Lung (tissue), 12 donors: ENCODE results near the gene NR6A1. TPM values are rescaled to one million over a fixed set of nuclear protein-coding genes. Genes with fewer than 3 reads are reported as not detected.

Experiments
- ATAC-seq: fragments of 200-7000 bp; cut with Tn5 transposase; one replicate; pipeline ENCODE4 v1.9.1; 2020; ENCODE audit warnings: moderate number of reproducible peaks; ENCODE audit not compliant: insufficient read depth, low FRiP score
- DNase-seq, 3 donors: peaks; one replicate each; pipeline ENCODE4 v3.0.0-alpha.2; 2013 to 2017
- H3K27ac ChIP-seq, 2 donors: one replicate each; pipeline ENCODE4 v1.5.1; 2013; ENCODE audit warnings: mild to moderate bottlenecking in 2 of 2, moderate library complexity in 2 of 2, control low read depth in 1 of 2, inconsistent platforms in 1 of 2, low read depth in 1 of 2, low read length in 1 of 2
- H3K27me3 ChIP-seq, 3 donors: one replicate each; pipeline ENCODE4 v1.5.1; 2013; ENCODE audit warnings: low read length in 2 of 3; ENCODE audit not compliant: control insufficient read depth in 3 of 3, insufficient read depth in 3 of 3
- H3K36me3 ChIP-seq, 4 donors: one replicate each; pipeline ENCODE4 v1.5.1; 2013; ENCODE audit warnings: low read length in 4 of 4, mild to moderate bottlenecking in 1 of 4, moderate library complexity in 1 of 4; ENCODE audit not compliant: control insufficient read depth in 4 of 4, insufficient read depth in 4 of 4
- H3K4me1 ChIP-seq, 5 donors: one replicate each; pipeline ENCODE4 v1.5.1; 2013; ENCODE audit warnings: low read length in 5 of 5, mild to moderate bottlenecking in 2 of 5, moderate library complexity in 1 of 5; ENCODE audit not compliant: control insufficient read depth in 5 of 5, insufficient read depth in 5 of 5
- H3K4me3 ChIP-seq: one replicate; pipeline ENCODE4 v1.5.1; 2013; ENCODE audit warnings: mild to moderate bottlenecking, control low read depth, moderate library complexity
- H3K9ac ChIP-seq, 2 donors: one replicate each; pipeline ENCODE4 v1.5.1; 2013; ENCODE audit warnings: low read length in 2 of 2, control low read depth in 1 of 2; ENCODE audit not compliant: insufficient read depth in 1 of 2
- H3K9me3 ChIP-seq, 4 donors: one replicate each; pipeline ENCODE4 v1.5.1; 2013; ENCODE audit warnings: low read length in 3 of 4, mild to moderate bottlenecking in 1 of 4, moderate library complexity in 1 of 4; ENCODE audit not compliant: control insufficient read depth in 4 of 4, insufficient read depth in 3 of 4
- WGBS, 2 donors: extraction: QIAGEN DNeasy Blood & Tissue Kit; methylation state at CpG; one replicate each; pipeline ENCODE4 v1.1.7; 2013; 5-methylcytosine and 5-hydroxymethylcytosine counted together
- polyA plus RNA-seq, 2 donors: library from polyadenylated mRNA; stranded (reverse); fragments of 200-250 nt; gene quantifications; one replicate each; pipeline ENCODE4 v1.2.1, GENCODE V29; 2013
- total RNA-seq, 2 donors: library from RNA; depleted of rRNA in 1 of 2; stranded (reverse); fragments of >200 nt in 1 of 2; gene quantifications; one replicate each; pipeline ENCODE4 v1.2.1, GENCODE V29; 2014 to 2021
- TF ChIP-seq, protein P1 (sequence below): IDR thresholded peaks from 2 replicates; pipeline ENCODE4 v1.5.1; 2012; ENCODE audit warnings: mild to moderate bottlenecking; ENCODE audit errors: control extremely low read depth, extremely low read depth
- donor health status: control.
- donor health status: control.
- donor health status: Bipolar disorder and iron deficiency.
- donor health status: healthy.
- donor health status: DM: yes; HTN: yes; CAD: no.

NR6A1 gene
- total and polyA plus RNA-seq, 4 donors: 0.94 to 4.0 (median 2.4) TPM

DNA sequence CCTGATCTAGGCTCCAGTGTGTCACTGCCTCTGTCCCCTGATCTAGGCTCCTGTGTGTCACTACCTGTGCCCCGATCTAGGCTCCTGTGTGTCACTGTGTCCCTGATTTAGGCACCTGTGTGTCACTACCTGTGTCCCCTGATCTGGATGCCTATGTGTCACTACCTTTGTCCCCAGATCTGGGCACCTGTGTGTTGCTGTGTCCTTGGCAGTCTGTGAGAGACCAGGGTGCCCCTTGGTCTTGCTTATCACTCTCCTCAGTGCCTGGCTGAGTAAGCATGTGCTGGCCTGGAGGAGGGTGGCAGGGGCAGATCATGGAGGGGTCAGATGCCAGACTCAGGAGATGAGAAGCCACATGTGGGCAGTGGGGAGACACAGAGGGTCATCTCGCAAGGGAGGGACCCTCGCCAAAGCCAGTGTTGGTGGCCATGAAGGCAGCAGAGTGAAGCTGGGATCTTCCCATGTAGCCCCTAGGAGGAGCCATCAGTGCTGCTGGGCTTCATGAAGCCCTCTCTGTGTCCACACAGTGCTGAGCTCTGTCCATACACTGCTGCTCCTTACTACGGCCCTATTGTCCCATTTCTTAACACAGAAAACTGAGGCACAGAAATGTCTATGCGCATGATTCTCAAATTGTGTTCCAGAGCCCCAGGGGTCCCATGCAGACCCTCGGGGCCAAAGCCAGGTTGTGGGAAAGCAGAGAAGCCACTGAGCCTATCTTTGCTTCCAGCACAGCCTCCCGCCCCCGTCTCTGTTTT, 21.3 kb upstream of the NR6A1 start:
- Histone ChIP-seq H3K9me3 (no peaks in the 10 kb centered on the region), H3K36me3 (peaks cover 0 to 9% (median 0%) of the 10 kb centered on the region in 4 donors), H3K9ac (no peak overlapping the region), H3K4me3 (no peak overlapping the region), H3K27me3 (no peaks in the 10 kb centered on the region), H3K27ac (peak overlapping the region in 1 of 2 donors; percentile 75), H3K4me1 (peaks cover 0 to 32% (median 20%) of the 10 kb centered on the region in 5 donors)
- no peak for ATAC-seq
- TF ChIP-seq, protein P1, sequence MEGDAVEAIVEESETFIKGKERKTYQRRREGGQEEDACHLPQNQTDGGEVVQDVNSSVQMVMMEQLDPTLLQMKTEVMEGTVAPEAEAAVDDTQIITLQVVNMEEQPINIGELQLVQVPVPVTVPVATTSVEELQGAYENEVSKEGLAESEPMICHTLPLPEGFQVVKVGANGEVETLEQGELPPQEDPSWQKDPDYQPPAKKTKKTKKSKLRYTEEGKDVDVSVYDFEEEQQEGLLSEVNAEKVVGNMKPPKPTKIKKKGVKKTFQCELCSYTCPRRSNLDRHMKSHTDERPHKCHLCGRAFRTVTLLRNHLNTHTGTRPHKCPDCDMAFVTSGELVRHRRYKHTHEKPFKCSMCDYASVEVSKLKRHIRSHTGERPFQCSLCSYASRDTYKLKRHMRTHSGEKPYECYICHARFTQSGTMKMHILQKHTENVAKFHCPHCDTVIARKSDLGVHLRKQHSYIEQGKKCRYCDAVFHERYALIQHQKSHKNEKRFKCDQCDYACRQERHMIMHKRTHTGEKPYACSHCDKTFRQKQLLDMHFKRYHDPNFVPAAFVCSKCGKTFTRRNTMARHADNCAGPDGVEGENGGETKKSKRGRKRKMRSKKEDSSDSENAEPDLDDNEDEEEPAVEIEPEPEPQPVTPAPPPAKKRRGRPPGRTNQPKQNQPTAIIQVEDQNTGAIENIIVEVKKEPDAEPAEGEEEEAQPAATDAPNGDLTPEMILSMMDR: no peak
- WGBS, 2 donors: 81 to 85% methylated on average over 8 of the region's 8 CpGs
- no peak for DNase-seq

GRCh38 chr9:124790801-124791505, 19.8 kb upstream of the NR6A1 start:
- Histone ChIP-seq H3K4me1 (peaks cover 0 to 21% (median 18%) of the 10 kb centered on the region in 5 donors), H3K36me3 (peaks cover 0 to 16% (median under 1%) of the 10 kb centered on the region in 4 donors), H3K9ac (no peak overlapping the region), H3K4me3 (no peak overlapping the region), H3K27me3 (no peaks in the 10 kb centered on the region), H3K9me3 (no peaks in the 10 kb centered on the region), H3K27ac (no peak overlapping the region)
- WGBS, 2 donors: 84 to 85% methylated on average over 5 of the region's 5 CpGs
- TF ChIP-seq, protein P1: no peak
- ATAC-seq: no peak
- no peak for DNase-seq

GRCh38 chr9:124790301-124790700, 19.2 kb upstream of the NR6A1 start:
- no peaks in the 10 kb centered on the region for H3K9me3 ChIP-seq
- ATAC-seq (no peak), DNase-seq (no peak)
- 88 to 91% methylated on average over 8 of the region's 8 CpGs for WGBS, 2 donors
- peaks cover 0 to 20% (median 17%) of the 10 kb centered on the region in 5 donors for H3K4me1 ChIP-seq
- TF ChIP-seq, protein P1: no peak
- no peak overlapping the region for H3K27ac ChIP-seq
- no peak overlapping the region for H3K4me3 ChIP-seq
- H3K27me3 ChIP-seq: no peaks in the 10 kb centered on the region
- H3K9ac ChIP-seq: no peak overlapping the region
- H3K36me3 ChIP-seq: peaks cover 0 to 16% (median under 1%) of the 10 kb centered on the region in 4 donors
